IMR-90 (cell line): ENCODE data around the gene VPS35L. TPM values are rescaled to one million over a fixed set of nuclear protein-coding genes. Genes with fewer than 3 reads are reported as not detected.

Experiments
- ATAC-seq: fragments of 200-7000 bp; cut with Tn5 transposase; 2 replicates; pipeline ENCODE4 v1.9.1; 2020; ENCODE audit warnings: low read depth, mild to moderate bottlenecking, moderate library complexity
- BruUV-seq: library from RNA; stranded (reverse); fragments of 400-500 nt; replicated peaks from 2 replicates; lab custom pipeline; 2021; lab: Mats Ljungman, UMichigan
- CTCF ChIA-PET: fragments of 300-600 bp; formaldehyde crosslinking; extraction: SDS; loops from one replicate; lab custom pipeline; 2021; ENCODE audit warnings: antibody characterized with exemption; lab: Yijun Ruan, JAX
- POLR2A ChIA-PET: fragments of 300-600 bp; sonication (Branson Sonifier 250); formaldehyde crosslinking; loops from one replicate; lab custom pipeline; 2022; ENCODE audit warnings: antibody characterized with exemption; ENCODE audit not compliant: unreplicated experiment; lab: Charles Lee
- DNase-seq: peaks from one replicate; pipeline ENCODE4 v3.0.0; 2013
- H2AFZ ChIP-seq: replicated peaks from 2 replicates; pipeline ENCODE3; 2013; ENCODE audit warnings: low read length, mild to moderate bottlenecking; ENCODE audit not compliant: poor library complexity
- H2AK5ac ChIP-seq: 2 replicates; pipeline ENCODE4 v1.6.1; 2013; ENCODE audit warnings: low read depth, low read length, inconsistent platforms
- H2AK9ac ChIP-seq: replicated peaks from 2 replicates; pipeline ENCODE3; 2013; ENCODE audit warnings: mild to moderate bottlenecking, low read depth, low read length, moderate library complexity; ENCODE audit not compliant: poor library complexity
- H2BK120ac ChIP-seq: 2 replicates; pipeline ENCODE4 v1.6.1; 2013; ENCODE audit warnings: low read depth, low read length, inconsistent platforms
- H2BK15ac ChIP-seq: 3 replicates; pipeline ENCODE4 v1.6.1; 2013; ENCODE audit warnings: low read depth, low read length, inconsistent platforms
- H2BK20ac ChIP-seq: 2 replicates; pipeline ENCODE4 v1.6.1; 2013; ENCODE audit warnings: low read depth, mild to moderate bottlenecking, inconsistent platforms, low read length, moderate library complexity
- H2BK5ac ChIP-seq: 2 replicates; pipeline ENCODE4 v1.6.1; 2013; ENCODE audit warnings: mild to moderate bottlenecking, low read depth, low read length, inconsistent platforms; ENCODE audit not compliant: poor library complexity, severe bottlenecking
- H3K14ac ChIP-seq: replicated peaks from 2 replicates; pipeline ENCODE4 v1.6.1; 2013; ENCODE audit warnings: low read depth, low read length, inconsistent platforms
- H3K18ac ChIP-seq: 2 replicates; pipeline ENCODE4 v1.6.1; 2013; ENCODE audit warnings: low read depth, low read length, control low read depth
- H3K23ac ChIP-seq: 2 replicates; pipeline ENCODE4 v1.6.1; 2013; ENCODE audit warnings: low read depth, low read length, inconsistent platforms
- H3K27ac ChIP-seq: 2 replicates; pipeline ENCODE4 v1.5.1; 2013; ENCODE audit warnings: mild to moderate bottlenecking, control low read depth, low read length; ENCODE audit not compliant: insufficient read depth
- H3K27me3 ChIP-seq: 2 replicates; pipeline ENCODE4 v1.6.1; 2013; ENCODE audit warnings: low read length; ENCODE audit not compliant: control insufficient read depth, insufficient read depth
- H3K36me3 ChIP-seq: 2 replicates; pipeline ENCODE4 v1.6.1; 2013; ENCODE audit warnings: low read length, mixed read lengths; ENCODE audit not compliant: control insufficient read depth, insufficient read depth
- H3K4ac ChIP-seq: 2 replicates; pipeline ENCODE4 v1.6.1; 2013; ENCODE audit warnings: low read depth, low read length, inconsistent platforms
- H3K4me1 ChIP-seq: 2 replicates; pipeline ENCODE4 v1.6.1; 2013; ENCODE audit warnings: low read length, mixed read lengths; ENCODE audit not compliant: control insufficient read depth, insufficient read depth
- H3K4me2 ChIP-seq: 2 replicates; pipeline ENCODE4 v1.6.1; 2013; ENCODE audit warnings: low read depth, mild to moderate bottlenecking, control low read depth, low read length, moderate library complexity
- H3K4me3 ChIP-seq: 2 replicates; pipeline ENCODE4 v1.5.1; 2013; ENCODE audit warnings: low read depth, mild to moderate bottlenecking, control low read depth, low read length, moderate library complexity; ENCODE audit not compliant: insufficient read depth
- H3K56ac ChIP-seq: 2 replicates; pipeline ENCODE4 v1.6.1; 2013; ENCODE audit warnings: low read length, inconsistent platforms; ENCODE audit not compliant: insufficient read depth; ENCODE audit errors: extremely low read depth
- H3K79me1 ChIP-seq, 2 experiments: 2 replicates each; pipeline ENCODE4 v1.6.1; 2013; ENCODE audit warnings: low read length in 2 of 2, inconsistent platforms in 1 of 2, low read depth in 1 of 2
- H3K9ac ChIP-seq: 2 replicates; pipeline ENCODE4 v1.6.1; 2013; ENCODE audit warnings: low read depth, low read length, control low read depth
- H3K9me1 ChIP-seq: 2 replicates; pipeline ENCODE4 v1.6.1; 2013; ENCODE audit warnings: low read length, inconsistent platforms; ENCODE audit not compliant: insufficient read depth
- H3K9me3 ChIP-seq: 2 replicates; pipeline ENCODE4 v1.6.1; 2013; ENCODE audit warnings: low read length; ENCODE audit not compliant: control insufficient read depth, insufficient read depth
- H4K20me1 ChIP-seq: 2 replicates; pipeline ENCODE4 v1.6.1; 2013; ENCODE audit warnings: low read length, inconsistent platforms; ENCODE audit not compliant: insufficient read depth
- H4K5ac ChIP-seq: 2 replicates; pipeline ENCODE4 v1.6.1; 2013; ENCODE audit warnings: mild to moderate bottlenecking, low read depth, low read length, control low read depth
- H4K8ac ChIP-seq, 2 experiments: 2 replicates each; pipeline ENCODE4 v1.6.1; 2013; ENCODE audit warnings: low read depth in 2 of 2, low read length in 2 of 2, control low read depth in 1 of 2, inconsistent platforms in 1 of 2
- H4K91ac ChIP-seq: 2 replicates; pipeline ENCODE4 v1.6.1; 2013; ENCODE audit warnings: low read depth, low read length, inconsistent platforms; ENCODE audit not compliant: insufficient read depth
- CTCF ChIP-seq: conservative IDR thresholded peaks from 2 replicates; pipeline ENCODE4 v1.5.1; 2012; ENCODE audit warnings: mild to moderate bottlenecking, low read depth, low read length, improper control_type of control experiment
- RFX5 ChIP-seq: IDR thresholded peaks from 2 replicates; pipeline ENCODE4 v1.8.0; 2012; ENCODE audit warnings: low read depth, mild to moderate bottlenecking, low read length, moderate library complexity
- WGBS, 2 experiments: methylation state at CpG; one replicate each; pipeline versions ENCODE4 v1.1.5 to v1.1.7; 2013; ENCODE audit warnings: missing lambda C conversion rate in 2 of 2; ENCODE audit not compliant: insufficient read length in 1 of 2; ENCODE audit errors: extremely low coverage in 2 of 2; 5-methylcytosine and 5-hydroxymethylcytosine counted together
- dilution Hi-C: fragments of 300-500 bp; cut with HindIII; formaldehyde crosslinking; loops from one replicate; pipeline ENCODE4 v1.14.3; 2018; ENCODE audit warnings: low sequenced_read_pairs; ENCODE audit not compliant: unreplicated experiment
- in situ Hi-C: fragments of 300-500 bp; cut with MboI; formaldehyde crosslinking; loops from 3 replicates; pipeline ENCODE4 v1.14.3; 2019; ENCODE audit warnings: low sequenced_read_pairs, inconsistent platforms, mixed read lengths
- intact Hi-C: fragments of 100-400 bp; cut with micrococcal nuclease; formaldehyde crosslinking; loops from 2 replicates; pipeline ENCODE4 v1.10.0; 2022
- polyA plus RNA-seq, 3 experiments: library from polyadenylated mRNA; depleted of rRNA; stranded (reverse); fragments of >200 nt; gene quantifications; 2 replicates each; pipeline ENCODE4 v1.2.3, GENCODE V29; 2012; ENCODE audit warnings: low replicate concordance in 1 of 3
- total RNA-seq: library from RNA; depleted of rRNA; stranded (reverse); fragments of >200 nt; gene quantifications from 2 replicates; pipeline ENCODE4 v1.2.3, GENCODE V29; 2012

Gene VPS35L
- total and polyA plus RNA-seq, 2 of the 4 experiments (the other 2 are of a cell fraction), result 28.0 to 40.1 TPM

GRCh38 chr16:19616241-19616640 lies 60.7 kb downstream of the VPS35L start:
- in situ Hi-C loops, result loop anchor here (25.0 kb wide), 1 partner anchor 771 kb away; no protein-coding TSS in a partner anchor
- POLR2A ChIA-PET, result no interaction called here
- Histone ChIP-seq H2AK9ac (no peak overlapping the region), H2BK120ac (no peak overlapping the region), H3K27me3 (no peaks in the 10 kb centered on the region), H3K36me3 (peaks cover 29% of the 10 kb centered on the region), H3K23ac (no peak overlapping the region), H4K20me1 (no peaks in the 10 kb centered on the region), H3K9me1 (no peaks in the 10 kb centered on the region), H2BK20ac (no peak overlapping the region), H3K4me2 (no peak overlapping the region), H2BK5ac (no peak overlapping the region), H3K27ac (no peak overlapping the region), H2AK5ac (no peak overlapping the region), H2BK15ac (no peak overlapping the region), H3K4me3 (no peak overlapping the region), H3K18ac (no peak overlapping the region), H3K9me3 (no peaks in the 10 kb centered on the region), H3K4ac (no peak overlapping the region), H4K5ac (no peak overlapping the region), H3K9ac (no peak overlapping the region), H3K4me1 (no peaks in the 10 kb centered on the region), H4K91ac (no peak overlapping the region), H3K79me1 (no peaks in the 10 kb centered on the region), H2AFZ (no peak overlapping the region), H3K14ac (no peak overlapping the region), H3K56ac (no peak overlapping the region), H4K8ac (no peak overlapping the region)
- DNase-seq, result no peak
- no CpG with 5 or more reads among the region's 6 CpGs for WGBS, 2 experiments
- intact Hi-C loops, result no loop called here
- CTCF ChIA-PET, result interaction anchor here (0.8 kb wide), 1 partner anchor 15 kb away, joined by 3 read pairs; no protein-coding TSS in a partner anchor
- ATAC-seq, result no peak
- BruUV-seq, result no TSS peak
- no peak for TF ChIP-seq CTCF
- no peak for TF ChIP-seq RFX5
- dilution Hi-C loops, result loop anchor here (25.0 kb wide), 1 partner anchor 271 kb away; the partner anchor contains the start of gene GPRC5B
